ENCODE data around the gene WDR73. TPM values are rescaled to one million over a fixed set of nuclear protein-coding genes. Genes with fewer than 3 reads are reported as not detected.
"Not testable (repeated sequence)": the region's sequence is repeated elsewhere in the genome, so short reads cannot be mapped to it uniquely, and the experiment has no call there.

The WDR73 gene
- total RNA-seq, 1 experiment from 2014 or later = 23.1 TPM

DNA sequence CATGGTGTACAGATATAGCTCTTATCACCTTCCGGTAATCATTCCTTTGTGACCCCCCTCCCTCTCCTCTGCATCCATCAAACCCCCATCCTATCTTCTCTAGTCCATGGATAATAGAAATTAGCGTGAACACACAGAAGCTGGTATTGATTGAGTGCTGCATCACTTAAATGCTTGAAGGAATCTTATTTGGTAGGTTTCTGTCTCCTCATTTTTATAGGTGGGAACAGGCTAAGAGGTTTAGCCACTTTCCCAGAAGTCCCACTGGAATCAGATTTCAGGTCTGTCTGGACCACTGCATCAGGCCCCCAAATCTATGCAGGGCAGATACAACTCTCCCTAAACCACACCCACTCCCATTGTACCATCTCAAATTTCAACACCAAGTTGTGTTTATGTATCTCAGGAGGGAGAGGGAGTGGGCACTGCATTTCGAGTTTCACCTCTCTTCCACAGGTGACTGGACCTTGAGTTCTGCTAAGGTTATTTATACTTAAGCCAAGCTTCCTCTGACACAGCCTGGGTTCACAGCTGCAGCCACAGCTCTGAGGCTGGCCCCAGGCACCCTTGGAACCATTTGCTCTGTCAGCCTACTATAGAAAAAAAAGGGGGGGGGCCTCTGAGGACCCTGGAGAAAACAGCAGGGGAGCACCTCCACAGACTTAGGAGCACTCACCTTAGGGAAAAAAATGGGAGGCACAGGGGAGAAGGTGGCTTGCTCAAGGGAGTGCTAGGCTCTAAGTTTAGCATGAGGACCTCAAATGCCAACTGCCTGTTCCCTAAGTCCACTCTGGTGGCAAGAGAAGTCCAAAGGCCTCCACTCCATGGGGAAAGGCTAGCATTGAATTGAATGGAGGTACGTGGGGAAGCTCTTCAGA is 6.1 kb upstream of the WDR73 start:
- in situ Hi-C loops (cut with HindIII; ENCODE audit: low pct_unique_long_range_greater_than_20kb, low sequenced_read_pairs) = no loop called here
- DNase-seq (ENCODE audit: low read depth) = no peak

- in situ Hi-C loops (cut with HindIII; ENCODE audit: low pct_unique_long_range_greater_than_20kb, low sequenced_read_pairs) = no loop called here
These were observed 4.8 kb upstream of the WDR73 start for GRCh38 chr15:84658788-84659411.

DNA sequence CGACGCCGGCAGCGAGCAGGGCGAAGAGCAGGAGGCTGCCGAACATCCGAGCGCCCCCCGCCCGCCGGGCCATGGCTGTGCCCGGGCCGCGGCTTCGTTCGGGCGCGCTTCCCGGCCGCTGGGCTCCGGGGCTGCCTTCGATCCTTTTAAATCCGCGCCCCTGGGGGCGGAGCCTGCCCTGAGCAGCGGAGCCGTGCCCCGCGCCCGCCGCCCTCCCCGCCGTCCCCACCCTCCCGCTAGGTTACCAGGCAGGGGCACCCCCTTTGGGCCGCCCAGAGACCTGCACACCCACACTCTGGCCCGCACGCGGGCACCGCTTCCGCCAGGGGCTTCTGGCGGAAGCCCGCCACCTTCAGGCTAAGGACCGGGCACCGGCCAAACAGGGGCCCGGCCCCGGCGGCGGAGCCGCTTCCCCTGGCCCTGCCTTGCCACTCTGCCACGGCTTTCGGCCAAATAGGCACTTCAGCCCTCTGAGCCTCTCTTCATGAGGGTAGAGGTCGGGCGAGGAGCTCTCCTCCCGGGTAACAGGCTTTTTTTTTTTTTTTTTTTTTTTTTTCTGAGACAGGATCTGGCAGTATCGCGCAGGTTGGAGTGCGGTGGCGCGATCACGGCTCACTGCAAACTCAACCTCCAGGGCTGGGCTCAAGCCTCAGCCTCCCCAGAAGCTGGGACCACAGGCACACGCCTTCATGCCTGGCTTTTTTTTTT is 4.2 kb upstream of the WDR73 start, which contains the start of gene NMB:
NMB (minus strand) TSS at position 120 of the 708 bp plus-strand sequence; CDS start at position 73, 47 bp downstream.
- DNase-seq (ENCODE audit: low read depth) = peak; percentile 76
- in situ Hi-C loops (cut with HindIII; ENCODE audit: low pct_unique_long_range_greater_than_20kb, low sequenced_read_pairs) = no loop called here

More at GRCh38 chr15:84658788-84659411, 4.8 kb upstream of the WDR73 start:
- DNase-seq (ENCODE audit: low read depth) = no peak

- in situ Hi-C loops (cut with HindIII; ENCODE audit: low pct_unique_long_range_greater_than_20kb, low sequenced_read_pairs) = no loop called here
- no peak for DNase-seq (ENCODE audit: low read depth)
These were observed 3.6 kb upstream of the WDR73 start for GRCh38 chr15:84657748-84658079.

DNA sequence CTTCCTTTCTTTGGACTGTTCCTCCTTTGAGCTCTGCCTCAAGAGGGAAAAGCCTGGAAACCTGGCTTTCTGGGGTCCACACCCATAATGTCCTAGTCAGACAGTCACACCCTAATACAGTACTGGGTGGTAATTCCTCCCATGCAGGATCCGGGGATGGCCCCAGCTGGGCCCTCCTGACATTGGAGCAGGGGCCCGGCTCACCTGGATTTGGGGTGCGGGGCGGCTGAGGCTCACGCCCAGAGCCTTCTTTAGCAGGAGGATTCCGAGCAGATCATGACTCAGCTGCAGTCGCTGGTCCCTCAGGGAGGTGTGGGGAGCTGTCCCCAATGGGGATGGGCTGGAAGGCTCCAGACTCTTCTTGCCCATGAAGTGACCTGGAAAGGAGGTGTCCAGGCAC is 2.9 kb upstream of the WDR73 start:
- in situ Hi-C loops (cut with HindIII; ENCODE audit: low pct_unique_long_range_greater_than_20kb, low sequenced_read_pairs) = no loop called here
- no peak for DNase-seq (ENCODE audit: low read depth)

DNA sequence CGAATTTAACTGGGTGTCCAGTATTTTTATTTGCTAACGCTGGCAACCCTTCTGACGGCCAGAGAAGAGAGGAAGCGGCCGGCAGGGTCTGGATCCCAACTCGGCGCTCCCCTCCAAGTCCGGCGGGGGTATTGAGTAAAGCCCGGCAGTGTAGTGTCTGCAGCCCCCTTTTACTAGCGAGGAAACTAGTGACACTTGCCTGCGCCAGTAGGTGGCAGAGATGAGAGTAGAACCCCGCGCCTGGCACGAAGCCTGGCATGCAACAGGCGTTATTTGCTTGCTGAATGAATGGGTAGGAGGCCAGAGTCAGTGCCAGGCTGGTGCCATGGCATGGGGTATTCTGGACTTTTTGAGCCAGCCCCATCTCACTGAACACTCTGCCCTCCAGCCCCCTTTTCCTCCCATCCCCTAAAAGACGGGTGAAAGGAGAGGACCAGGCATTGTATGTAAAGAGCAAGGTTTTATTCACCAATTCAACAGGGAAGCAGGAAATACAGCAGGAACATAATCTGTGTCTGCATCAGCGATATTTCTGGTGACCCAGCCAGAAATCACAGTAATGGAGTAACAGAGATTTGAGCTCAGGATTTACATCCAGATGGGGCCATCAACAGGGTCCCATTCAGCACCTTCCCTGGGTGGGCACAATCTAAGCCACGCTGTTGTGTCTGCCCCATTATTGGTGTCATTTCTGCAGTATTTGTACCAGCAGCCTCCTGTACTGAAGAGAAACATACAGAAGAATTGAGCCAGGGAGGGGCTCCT is 788 bp upstream of the WDR73 start:
- in situ Hi-C loops (cut with HindIII; ENCODE audit: low pct_unique_long_range_greater_than_20kb, low sequenced_read_pairs) = no loop called here

GRCh38 chr15:84653584-84653909 is 536 bp downstream of the WDR73 start:
- in situ Hi-C loops (cut with HindIII; ENCODE audit: low pct_unique_long_range_greater_than_20kb, low sequenced_read_pairs) = no loop called here
- no peak for DNase-seq (ENCODE audit: low read depth)

More for the DNA sequence above, 788 bp upstream of the WDR73 start:
- DNase-seq (ENCODE audit: low read depth) = peak; percentile 66

- DNase-seq (ENCODE audit: low read depth) = no peak
- in situ Hi-C loops (cut with HindIII; ENCODE audit: low pct_unique_long_range_greater_than_20kb, low sequenced_read_pairs) = no loop called here
These were observed 4.4 kb downstream of the WDR73 start for GRCh38 chr15:84649706-84650105.

GRCh38 chr15:84648539-84648938 is 5.5 kb downstream of the WDR73 start:
- DNase-seq (ENCODE audit: low read depth) = no peak
- in situ Hi-C loops (cut with HindIII; ENCODE audit: low pct_unique_long_range_greater_than_20kb, low sequenced_read_pairs) = no loop called here

GRCh38 chr15:84647726-84648125 is 6.4 kb downstream of the WDR73 start:
- in situ Hi-C loops (cut with HindIII; ENCODE audit: low pct_unique_long_range_greater_than_20kb, low sequenced_read_pairs) = no loop called here
- DNase-seq (ENCODE audit: low read depth) = no peak

DNA sequence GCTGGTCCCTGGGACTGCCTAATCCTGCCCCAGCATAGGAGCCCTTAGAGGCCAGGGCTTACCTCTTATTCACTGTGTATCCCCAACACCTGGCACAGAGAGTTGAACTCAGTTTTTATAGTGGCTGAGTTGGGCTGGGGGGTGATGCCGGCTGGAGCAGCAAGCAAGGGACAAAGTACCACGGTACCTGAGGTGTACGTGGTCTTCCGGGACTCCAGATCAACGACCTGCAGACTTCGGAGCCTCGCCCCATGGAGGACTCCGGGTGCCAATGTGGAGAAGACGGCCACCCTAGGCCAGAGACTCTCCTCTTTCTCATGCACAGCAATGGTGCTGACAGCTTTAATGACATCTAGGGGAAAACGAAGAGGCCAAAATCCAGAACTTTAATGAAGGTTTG is 8.1 kb downstream of the WDR73 start:
- no peak for DNase-seq (ENCODE audit: low read depth)
- in situ Hi-C loops (cut with HindIII; ENCODE audit: low pct_unique_long_range_greater_than_20kb, low sequenced_read_pairs) = no loop called here

- in situ Hi-C loops (cut with HindIII; ENCODE audit: low pct_unique_long_range_greater_than_20kb, low sequenced_read_pairs) = no loop called here
- DNase-seq (ENCODE audit: low read depth) = no peak
These were observed 8.6 kb downstream of the WDR73 start for GRCh38 chr15:84645496-84645895.

DNA sequence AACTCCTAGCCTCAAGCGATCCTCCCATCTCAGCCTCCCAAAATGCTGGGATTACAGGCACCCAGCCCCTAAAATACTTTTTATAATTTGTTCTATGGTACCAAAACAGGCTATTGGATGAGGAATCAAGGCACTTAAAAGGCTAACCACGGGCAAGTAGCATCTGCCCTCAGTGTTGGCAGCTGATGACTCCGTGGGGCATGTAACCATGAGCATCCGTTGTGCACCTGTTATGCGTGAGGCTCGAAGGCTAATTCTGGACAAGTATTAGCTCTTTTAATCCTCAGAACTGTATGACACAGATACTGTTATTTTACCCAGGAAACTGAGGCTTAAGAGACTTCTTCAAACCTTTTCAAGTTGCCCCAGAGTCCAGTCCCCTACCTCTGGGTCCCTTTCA is 10.2 kb downstream of the WDR73 start:
- in situ Hi-C loops (cut with HindIII; ENCODE audit: low pct_unique_long_range_greater_than_20kb, low sequenced_read_pairs) = no loop called here

DNA sequence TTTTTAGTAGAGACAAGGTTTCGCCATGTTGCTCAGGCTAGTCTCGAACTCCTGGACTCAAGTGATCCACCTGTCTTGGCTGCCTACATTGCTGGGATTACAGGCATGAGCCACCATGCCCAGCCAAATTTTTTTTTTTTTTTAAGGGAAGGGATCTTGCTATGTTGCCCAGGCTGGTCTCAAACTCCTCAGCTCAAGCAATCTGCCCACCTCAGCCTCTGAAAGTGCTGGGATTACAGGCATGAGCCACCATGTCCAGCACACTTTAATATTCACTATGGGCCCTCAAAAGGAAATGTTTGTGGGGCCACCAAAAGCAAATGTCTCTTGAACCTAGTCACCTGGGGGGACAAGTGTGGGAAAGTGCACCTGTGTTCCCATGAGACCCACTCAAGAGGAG is 11.4 kb downstream of the WDR73 start:
- in situ Hi-C loops (cut with HindIII; ENCODE audit: low pct_unique_long_range_greater_than_20kb, low sequenced_read_pairs); DNase-seq (ENCODE audit: low read depth): not testable (repeated sequence)

More for the DNA sequence above, 10.2 kb downstream of the WDR73 start:
- no peak for DNase-seq (ENCODE audit: low read depth)

DNA sequence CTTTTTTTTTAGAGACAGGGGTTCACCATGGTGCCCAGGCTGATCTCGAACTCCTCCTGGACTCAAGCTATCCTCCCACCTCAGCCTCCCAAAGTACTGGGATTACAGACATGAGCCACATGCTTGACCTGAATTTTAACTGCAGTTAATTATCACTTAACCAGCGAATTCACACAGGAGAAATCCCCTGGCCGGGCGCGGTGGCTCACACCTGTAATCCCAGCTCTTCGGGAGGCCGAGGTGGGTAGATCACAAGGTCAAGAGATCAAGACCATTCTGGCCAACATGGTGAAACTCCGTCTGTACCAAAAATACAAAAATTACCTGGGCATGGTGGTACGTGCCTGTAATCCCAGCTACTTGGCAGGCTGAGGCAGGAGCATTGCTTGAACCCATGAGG is 12.2 kb downstream of the WDR73 start:
- in situ Hi-C loops (cut with HindIII; ENCODE audit: low pct_unique_long_range_greater_than_20kb, low sequenced_read_pairs); DNase-seq (ENCODE audit: low read depth): not testable (repeated sequence)

GRCh38 chr15:84638103-84638502 is 16.0 kb downstream of the WDR73 start:
- in situ Hi-C loops (cut with HindIII; ENCODE audit: low pct_unique_long_range_greater_than_20kb, low sequenced_read_pairs) = no loop called here
- peak; percentile 64 for DNase-seq (ENCODE audit: low read depth)

DNA sequence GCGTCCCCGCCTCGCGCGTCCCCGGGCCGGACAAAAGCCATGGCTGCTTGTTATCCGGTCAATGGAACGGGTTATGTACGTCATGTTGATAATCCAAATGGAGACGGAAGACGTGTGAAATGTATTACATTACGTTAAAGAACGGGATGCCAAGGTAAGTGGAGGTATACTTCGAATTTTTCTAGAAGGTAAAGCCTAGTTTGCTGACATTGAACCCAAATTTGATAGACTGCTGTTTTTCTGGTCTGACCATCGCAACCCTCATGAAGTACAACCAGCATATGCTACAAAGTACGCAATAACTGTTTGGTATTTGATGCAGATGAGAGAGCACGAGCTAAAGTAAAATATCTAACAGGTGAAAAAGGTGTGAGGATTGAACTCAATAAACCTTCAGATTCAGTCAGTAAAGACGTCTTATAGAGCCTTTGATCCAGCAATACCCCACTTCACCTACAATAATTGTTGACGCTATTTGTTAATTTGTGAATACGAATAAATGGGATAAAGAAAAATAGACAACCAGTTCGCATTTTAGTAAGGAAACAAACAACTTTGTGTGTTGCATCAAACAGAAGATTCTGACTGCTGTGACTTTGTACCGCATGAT is 19.8 kb downstream of the WDR73 start:
- in situ Hi-C loops (cut with HindIII; ENCODE audit: low pct_unique_long_range_greater_than_20kb, low sequenced_read_pairs) = no loop called here
- DNase-seq (ENCODE audit: low read depth) = no peak

Data from Caki2 (cell line).